ENCODE results near the gene SPOCD1. TPM values are rescaled to one million over a fixed set of nuclear protein-coding genes. Genes with fewer than 3 reads are reported as not detected.
"Not testable (repeated sequence)": the region's sequence is repeated elsewhere in the genome, so short reads cannot be mapped to it uniquely, and the experiment has no call there.

SPOCD1 gene
- total and polyA plus RNA-seq, 12 donors: 0.09 to 2.4 (median 0.61) TPM

- no peak for TF ChIP-seq CTCF (IDR thresholded peaks at IDR 0.05)
- TF ChIP-seq POLR2A (IDR thresholded peaks at IDR 0.05): no peak
- Histone ChIP-seq H3K36me3 (replicated peaks in 1 of 2) (no peaks in the 10 kb centered on the region), H3K27me3 (no peaks in the 10 kb centered on the region), H3K4me1 (replicated peaks in 1 of 2) (no peaks in the 10 kb centered on the region), H3K9me3 (replicated peaks in 1 of 3) (no peaks in the 10 kb centered on the region), H3K4me3 (no peak overlapping the region), H3K27ac (no peak overlapping the region)
- DNase-seq: no peak
- WGBS, 4 donors: 80 to 97% (median 85%) methylated on average over 3 of the region's 3 CpGs
- intact Hi-C loops (cut with DNase I): no loop called here
Observed at GRCh38 chr1:31822766-31823165, 6.9 kb upstream of the SPOCD1 start.

GRCh38 chr1:31820196-31820595 lies 4.4 kb upstream of the SPOCD1 start:
- WGBS, 4 donors: 92 to 94% (median 93%) methylated on average over 6 to 7 of the region's 7 CpGs

GRCh38 chr1:31818206-31818605 lies 2.4 kb upstream of the SPOCD1 start:
- H3K27me3 ChIP-seq: no peaks in the 10 kb centered on the region
- intact Hi-C loops (cut with DNase I): loop anchor here (10.0 kb wide), 1 partner anchor 147 kb away; no protein-coding TSS in a partner anchor
- no peaks in the 10 kb centered on the region for H3K36me3 ChIP-seq (replicated peaks in 1 of 2)
- no peaks in the 10 kb centered on the region for H3K4me1 ChIP-seq (replicated peaks in 1 of 2)
- no peak overlapping the region for H3K4me3 ChIP-seq
- H3K27ac ChIP-seq: no peak overlapping the region
- DNase-seq: no peak
- 86 to 94% (median 90%) methylated on average over 1 of the region's 1 CpG for WGBS, 4 donors
- TF ChIP-seq POLR2A (IDR thresholded peaks at IDR 0.05) (no peak), CTCF (IDR thresholded peaks at IDR 0.05) (no peak)
- no peaks in the 10 kb centered on the region for H3K9me3 ChIP-seq (replicated peaks in 1 of 3)

More at GRCh38 chr1:31820196-31820595, 4.4 kb upstream of the SPOCD1 start:
- H3K4me1 ChIP-seq (replicated peaks in 1 of 2); H3K36me3 ChIP-seq (replicated peaks in 1 of 2); H3K9me3 ChIP-seq (replicated peaks in 1 of 3); H3K27me3 ChIP-seq; H3K27ac ChIP-seq; H3K4me3 ChIP-seq; intact Hi-C loops (cut with DNase I): not testable (repeated sequence)
- peak in 1 of 7 donors; percentile 4 for DNase-seq

- not testable (repeated sequence) for H3K4me1 ChIP-seq (replicated peaks in 1 of 2); H3K4me3 ChIP-seq; H3K9me3 ChIP-seq (replicated peaks in 1 of 3); H3K27me3 ChIP-seq; H3K36me3 ChIP-seq (replicated peaks in 1 of 2); H3K27ac ChIP-seq; DNase-seq
- intact Hi-C loops (cut with DNase I): loop anchor here (10.0 kb wide), 1 partner anchor 148 kb away; no protein-coding TSS in a partner anchor
- whole genome bisulfite sequencing, 4 donors: 65 to 83% (median 75%) methylated on average over 6 to 8 of the region's 8 CpGs
Observed at GRCh38 chr1:31816947-31817346, 1.1 kb upstream of the SPOCD1 start.

- DNase-seq; H3K4me1 ChIP-seq (replicated peaks in 1 of 2); H3K27me3 ChIP-seq; H3K4me3 ChIP-seq; H3K9me3 ChIP-seq (replicated peaks in 1 of 3); H3K36me3 ChIP-seq (replicated peaks in 1 of 2); H3K27ac ChIP-seq: not testable (repeated sequence)
- intact Hi-C loops (cut with DNase I): loop anchor here (10.0 kb wide), 1 partner anchor 148 kb away; no protein-coding TSS in a partner anchor
- 88 to 95% (median 92%) methylated on average over 3 of the region's 3 CpGs for WGBS, 4 donors
Observed at GRCh38 chr1:31816501-31816900, 679 bp upstream of the SPOCD1 start.

- Histone ChIP-seq H3K9me3 (replicated peaks in 1 of 3) (no peaks in the 10 kb centered on the region), H3K4me1 (replicated peaks in 1 of 2) (no peaks in the 10 kb centered on the region), H3K27me3 (no peaks in the 10 kb centered on the region), H3K4me3 (no peak overlapping the region), H3K36me3 (replicated peaks in 1 of 2) (no peaks in the 10 kb centered on the region), H3K27ac (no peak overlapping the region)
- no peak for DNase-seq
- 91 to 97% (median 97%) methylated on average over 5 to 7 of the region's 7 CpGs for WGBS, 4 donors
- intact Hi-C loops (cut with DNase I): loop anchor here (10.0 kb wide), 1 partner anchor 150 kb away; no protein-coding TSS in a partner anchor
- TF ChIP-seq CTCF (IDR thresholded peaks at IDR 0.05) (no peak), POLR2A (IDR thresholded peaks at IDR 0.05) (no peak)
Observed at GRCh38 chr1:31815307-31815645, 546 bp downstream of the SPOCD1 start.

Measured in adrenal gland (tissue), 12 donors.